ENCODE results near the gene CSTPP1.

CSTPP1 gene

DNA sequence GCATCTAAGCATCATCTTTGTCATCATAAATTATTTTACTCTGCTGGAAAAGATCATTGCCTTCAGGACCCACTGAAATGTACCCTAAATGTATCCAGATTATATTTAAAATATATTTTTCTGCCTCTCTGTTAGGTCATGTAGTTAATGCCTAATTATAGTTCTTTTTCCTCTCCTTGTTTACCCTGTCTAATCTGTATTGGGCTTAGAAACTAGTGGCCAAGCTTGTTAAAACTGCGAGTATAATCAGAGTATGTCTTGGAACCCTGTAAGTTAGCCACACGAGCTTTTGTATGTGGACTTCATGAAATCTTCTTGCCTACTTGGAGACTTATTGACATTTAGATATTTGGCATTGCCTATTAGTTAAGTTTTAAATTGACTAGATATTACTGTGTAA is 184.5 kb downstream of the CSTPP1 start:
- no peak for ATAC-seq (ENCODE audit: insufficient read depth, low read depth)
- H3K79me2 ChIP-seq (ENCODE audit: insufficient read depth, low read length) = no peaks in the 10 kb centered on the region
- no peak overlapping the region for H3K9ac ChIP-seq (ENCODE audit: low read depth, low read length)
- no peaks in the 10 kb centered on the region for H3K9me3 ChIP-seq (ENCODE audit: insufficient read depth, low read length, severe bottlenecking)
- no peak overlapping the region for H2AFZ ChIP-seq (ENCODE audit: low read depth, low read length)
- no peak for TF ChIP-seq EZH2 (IDR thresholded peaks at IDR 0.05; ENCODE audit: borderline replicate concordance, low read depth, low read length, severe bottlenecking)
- TF ChIP-seq, protein P1, sequence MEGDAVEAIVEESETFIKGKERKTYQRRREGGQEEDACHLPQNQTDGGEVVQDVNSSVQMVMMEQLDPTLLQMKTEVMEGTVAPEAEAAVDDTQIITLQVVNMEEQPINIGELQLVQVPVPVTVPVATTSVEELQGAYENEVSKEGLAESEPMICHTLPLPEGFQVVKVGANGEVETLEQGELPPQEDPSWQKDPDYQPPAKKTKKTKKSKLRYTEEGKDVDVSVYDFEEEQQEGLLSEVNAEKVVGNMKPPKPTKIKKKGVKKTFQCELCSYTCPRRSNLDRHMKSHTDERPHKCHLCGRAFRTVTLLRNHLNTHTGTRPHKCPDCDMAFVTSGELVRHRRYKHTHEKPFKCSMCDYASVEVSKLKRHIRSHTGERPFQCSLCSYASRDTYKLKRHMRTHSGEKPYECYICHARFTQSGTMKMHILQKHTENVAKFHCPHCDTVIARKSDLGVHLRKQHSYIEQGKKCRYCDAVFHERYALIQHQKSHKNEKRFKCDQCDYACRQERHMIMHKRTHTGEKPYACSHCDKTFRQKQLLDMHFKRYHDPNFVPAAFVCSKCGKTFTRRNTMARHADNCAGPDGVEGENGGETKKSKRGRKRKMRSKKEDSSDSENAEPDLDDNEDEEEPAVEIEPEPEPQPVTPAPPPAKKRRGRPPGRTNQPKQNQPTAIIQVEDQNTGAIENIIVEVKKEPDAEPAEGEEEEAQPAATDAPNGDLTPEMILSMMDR (IDR thresholded peaks at IDR 0.05; ENCODE audit: borderline replicate concordance, extremely low read depth, low read length, poor library complexity, severe bottlenecking) = no peak
- H3K4me1 ChIP-seq (ENCODE audit: insufficient read depth, low read length) = no peaks in the 10 kb centered on the region
- DNase-seq = no peak
- no peaks in the 10 kb centered on the region for H3K36me3 ChIP-seq (ENCODE audit: insufficient read depth, low read length)
- no peak overlapping the region for H3K27ac ChIP-seq (ENCODE audit: low read length)
- H3K27me3 ChIP-seq (ENCODE audit: insufficient read depth, low read length, poor library complexity) = no peaks in the 10 kb centered on the region
- no peak overlapping the region for H3K4me2 ChIP-seq (ENCODE audit: insufficient read depth, low read length)
- no peaks in the 10 kb centered on the region for H4K20me1 ChIP-seq (ENCODE audit: insufficient read depth, low read length)
- no peak overlapping the region for H3K4me3 ChIP-seq (ENCODE audit: low read depth in 1 of 2, low read length in 2 of 2)

DNA sequence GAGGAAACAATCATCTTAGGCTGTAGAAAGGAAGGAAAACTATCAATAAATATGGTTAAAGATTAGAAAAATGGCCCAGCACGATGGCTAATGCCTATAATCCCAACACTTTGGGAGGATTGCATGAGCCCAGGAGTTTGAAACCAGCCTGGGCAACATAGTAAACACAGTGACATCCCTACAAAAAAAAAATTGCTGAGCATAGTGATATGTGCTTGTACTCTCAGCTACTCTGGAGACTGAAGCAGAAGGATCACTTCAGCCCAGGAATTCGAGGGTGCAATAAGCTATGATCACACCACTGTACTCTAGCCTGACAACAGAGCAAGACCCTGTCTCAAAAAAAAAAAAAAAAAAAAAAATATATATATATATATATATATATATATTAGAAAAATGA is 185.2 kb downstream of the CSTPP1 start:
- Histone ChIP-seq H3K36me3 (ENCODE audit: insufficient read depth, low read length) (no peaks in the 10 kb centered on the region), H3K27ac (ENCODE audit: low read length) (no peak overlapping the region), H3K4me2 (ENCODE audit: insufficient read depth, low read length) (no peak overlapping the region), H4K20me1 (ENCODE audit: insufficient read depth, low read length) (no peaks in the 10 kb centered on the region), H3K4me1 (ENCODE audit: insufficient read depth, low read length) (no peaks in the 10 kb centered on the region), H3K4me3 (ENCODE audit: low read depth in 1 of 2, low read length in 2 of 2) (no peak overlapping the region), H3K79me2 (ENCODE audit: insufficient read depth, low read length) (no peaks in the 10 kb centered on the region), H3K9me3 (ENCODE audit: insufficient read depth, low read length, severe bottlenecking) (no peaks in the 10 kb centered on the region), H2AFZ (ENCODE audit: low read depth, low read length) (no peak overlapping the region), H3K9ac (ENCODE audit: low read depth, low read length) (no peak overlapping the region), H3K27me3 (ENCODE audit: insufficient read depth, low read length, poor library complexity) (no peaks in the 10 kb centered on the region)
- ATAC-seq (ENCODE audit: insufficient read depth, low read depth) (no peak), DNase-seq (no peak)
- no peak for TF ChIP-seq EZH2 (IDR thresholded peaks at IDR 0.05; ENCODE audit: borderline replicate concordance, low read depth, low read length, severe bottlenecking)
- TF ChIP-seq, protein P1 (IDR thresholded peaks at IDR 0.05; ENCODE audit: borderline replicate concordance, extremely low read depth, low read length, poor library complexity, severe bottlenecking) = no peak

DNA sequence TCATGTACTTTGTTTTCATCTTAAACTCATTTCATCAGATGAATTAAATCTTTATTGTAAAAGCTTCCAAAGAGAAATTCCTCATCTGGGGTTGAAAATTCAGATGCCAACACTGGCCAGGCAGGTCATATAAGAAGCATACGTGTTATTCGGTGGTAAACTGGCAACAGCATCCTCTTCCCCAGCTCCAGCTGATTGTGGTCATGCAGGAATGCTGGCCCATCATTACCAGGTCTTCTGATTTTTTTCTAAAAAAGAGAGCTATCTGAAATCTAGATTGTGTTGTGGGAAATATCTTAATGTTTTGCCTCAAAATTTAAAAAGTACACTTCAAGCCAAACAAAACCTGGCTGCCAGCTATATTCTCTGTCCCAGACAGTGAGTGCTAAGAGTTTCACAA is 186.5 kb downstream of the CSTPP1 start:
- Histone ChIP-seq H3K4me2 (ENCODE audit: insufficient read depth, low read length) (no peak overlapping the region), H3K4me3 (ENCODE audit: low read depth in 1 of 2, low read length in 2 of 2) (no peak overlapping the region), H3K9ac (ENCODE audit: low read depth, low read length) (no peak overlapping the region), H3K9me3 (ENCODE audit: insufficient read depth, low read length, severe bottlenecking) (no peaks in the 10 kb centered on the region), H3K36me3 (ENCODE audit: insufficient read depth, low read length) (no peaks in the 10 kb centered on the region), H3K27ac (ENCODE audit: low read length) (no peak overlapping the region), H3K27me3 (ENCODE audit: insufficient read depth, low read length, poor library complexity) (no peaks in the 10 kb centered on the region), H3K4me1 (ENCODE audit: insufficient read depth, low read length) (no peaks in the 10 kb centered on the region), H3K79me2 (ENCODE audit: insufficient read depth, low read length) (no peaks in the 10 kb centered on the region), H4K20me1 (ENCODE audit: insufficient read depth, low read length) (no peaks in the 10 kb centered on the region), H2AFZ (ENCODE audit: low read depth, low read length) (no peak overlapping the region)
- no peak for TF ChIP-seq EZH2 (IDR thresholded peaks at IDR 0.05; ENCODE audit: borderline replicate concordance, low read depth, low read length, severe bottlenecking)
- TF ChIP-seq, protein P1 (IDR thresholded peaks at IDR 0.05; ENCODE audit: borderline replicate concordance, extremely low read depth, low read length, poor library complexity, severe bottlenecking) = no peak
- no peak for ATAC-seq (ENCODE audit: insufficient read depth, low read depth)
- no peak for DNase-seq

- Histone ChIP-seq H2AFZ (ENCODE audit: low read depth, low read length) (no peak overlapping the region), H3K79me2 (ENCODE audit: insufficient read depth, low read length) (no peaks in the 10 kb centered on the region), H3K36me3 (ENCODE audit: insufficient read depth, low read length) (no peaks in the 10 kb centered on the region), H4K20me1 (ENCODE audit: insufficient read depth, low read length) (no peaks in the 10 kb centered on the region), H3K9ac (ENCODE audit: low read depth, low read length) (no peak overlapping the region), H3K9me3 (ENCODE audit: insufficient read depth, low read length, severe bottlenecking) (no peaks in the 10 kb centered on the region), H3K4me2 (ENCODE audit: insufficient read depth, low read length) (no peak overlapping the region), H3K4me1 (ENCODE audit: insufficient read depth, low read length) (no peaks in the 10 kb centered on the region), H3K27me3 (ENCODE audit: insufficient read depth, low read length, poor library complexity) (no peaks in the 10 kb centered on the region), H3K4me3 (ENCODE audit: low read depth in 1 of 2, low read length in 2 of 2) (no peak overlapping the region), H3K27ac (ENCODE audit: low read length) (no peak overlapping the region)
- ATAC-seq (ENCODE audit: insufficient read depth, low read depth) (no peak), DNase-seq (no peak)
- TF ChIP-seq, protein P1 (IDR thresholded peaks at IDR 0.05; ENCODE audit: borderline replicate concordance, extremely low read depth, low read length, poor library complexity, severe bottlenecking) = no peak
- no peak for TF ChIP-seq EZH2 (IDR thresholded peaks at IDR 0.05; ENCODE audit: borderline replicate concordance, low read depth, low read length, severe bottlenecking)
Measured at GRCh38 chr11:47124675-47125074, 188.1 kb downstream of the CSTPP1 start.

Measured in DND-41 (cell line).